SK-MEL-5 (cell line): ENCODE results near the gene UNC119. TPM values are rescaled to one million over a fixed set of nuclear protein-coding genes. Genes with fewer than 3 reads are reported as not detected.

Experiments
- DNase-seq: peaks from one replicate; pipeline ENCODE4 v3.0.0-alpha.2; 2016; ENCODE audit warnings: low read depth, low spot score
- in situ Hi-C: cut with HindIII; loops from 2 replicates; pipeline ENCODE4 v1.10.0; 2016; ENCODE audit warnings: low sequenced_read_pairs, high pct_unique_total_duplicates, low pct_unique_long_range_greater_than_20kb
- total RNA-seq: library from RNA; depleted of rRNA; stranded (reverse); fragments of >200 nt; shearing (Covaris generic); gene quantifications from 2 replicates; pipeline ENCODE4 v1.2.3, GENCODE V29; 2014

Gene UNC119
- total RNA-seq, 1 experiment from 2014 or later = 45.0 TPM

DNA sequence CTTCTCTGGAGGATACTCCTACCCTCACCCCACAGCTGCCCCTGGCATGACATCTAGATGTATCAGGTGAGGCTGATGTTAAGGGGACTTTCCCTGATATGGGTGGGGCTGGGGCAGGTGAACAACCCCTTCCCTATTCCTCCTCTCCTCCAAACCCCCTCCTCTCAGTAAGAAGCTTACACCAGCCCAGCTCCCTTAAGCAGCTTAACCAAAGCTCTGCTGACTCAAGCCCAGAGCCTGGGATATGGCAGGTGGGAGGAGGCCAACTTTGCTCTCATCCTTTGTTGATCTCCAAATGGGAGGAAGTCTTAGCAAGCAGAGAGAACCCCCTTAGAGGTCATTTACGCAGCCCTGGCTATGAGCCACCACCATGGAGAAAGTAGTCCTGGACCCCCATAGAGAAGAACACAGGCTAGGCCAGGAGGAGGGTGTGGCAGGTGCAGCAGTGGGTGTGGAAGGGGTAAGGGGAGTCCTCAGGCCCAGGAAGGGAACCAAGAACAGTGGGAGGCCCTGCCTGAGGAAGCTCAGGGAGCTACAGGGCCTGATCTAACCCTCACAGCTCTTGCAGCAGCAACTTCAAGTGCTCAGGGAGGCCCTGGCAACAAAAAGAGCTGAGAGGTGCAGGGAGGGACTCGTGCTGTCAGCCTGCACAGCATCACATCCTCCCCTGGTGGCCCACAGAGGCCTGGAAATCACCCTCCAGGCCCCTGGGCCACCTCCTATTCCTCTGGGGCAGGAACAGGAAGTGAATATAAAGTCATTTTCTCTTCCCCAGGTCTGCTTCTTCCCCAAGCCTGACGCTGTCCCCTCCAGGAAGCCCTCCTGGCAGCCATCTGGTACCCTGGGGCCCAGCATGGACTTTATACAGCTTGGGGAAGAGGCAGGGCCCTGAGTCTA, 2.9 kb downstream of the UNC119 start:
- no peak for DNase-seq
- in situ Hi-C loops = no loop called here

DNA sequence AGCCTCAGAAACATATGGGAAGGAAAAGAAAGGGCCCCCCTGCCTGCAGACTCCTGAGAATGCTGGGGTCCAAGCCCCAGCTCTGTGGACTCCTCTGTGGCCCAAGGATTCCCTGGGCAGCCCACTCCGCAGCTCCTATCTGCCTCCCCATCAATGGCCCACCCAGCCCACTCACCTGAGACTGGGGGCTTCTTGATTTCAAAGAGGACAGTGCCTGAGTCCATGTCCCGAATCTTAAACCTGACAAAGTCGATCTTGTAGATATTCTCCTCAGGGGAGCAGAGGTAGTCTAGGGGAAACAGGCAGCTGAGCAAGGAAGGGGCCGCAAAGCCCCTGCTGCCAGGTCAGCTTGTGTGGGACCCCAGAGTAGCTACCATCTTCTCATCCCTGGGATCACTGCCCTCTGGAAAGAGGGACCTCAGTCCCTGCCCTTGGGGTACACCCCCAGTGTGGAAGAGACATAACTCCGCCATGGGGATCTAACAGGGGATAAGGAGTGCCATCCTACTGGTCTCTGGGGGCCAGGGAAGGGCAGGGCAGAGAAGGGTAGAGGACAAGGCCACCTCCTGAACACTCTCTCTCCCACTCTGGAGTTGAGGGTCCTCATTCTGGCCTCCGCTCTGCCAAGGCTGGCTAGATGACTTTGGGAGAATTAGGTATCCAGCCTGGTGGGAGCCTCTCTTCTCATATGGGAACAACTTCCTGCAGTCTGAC, 3.9 kb downstream of the UNC119 start:
- in situ Hi-C loops = no loop called here
- DNase-seq = no peak

DNA sequence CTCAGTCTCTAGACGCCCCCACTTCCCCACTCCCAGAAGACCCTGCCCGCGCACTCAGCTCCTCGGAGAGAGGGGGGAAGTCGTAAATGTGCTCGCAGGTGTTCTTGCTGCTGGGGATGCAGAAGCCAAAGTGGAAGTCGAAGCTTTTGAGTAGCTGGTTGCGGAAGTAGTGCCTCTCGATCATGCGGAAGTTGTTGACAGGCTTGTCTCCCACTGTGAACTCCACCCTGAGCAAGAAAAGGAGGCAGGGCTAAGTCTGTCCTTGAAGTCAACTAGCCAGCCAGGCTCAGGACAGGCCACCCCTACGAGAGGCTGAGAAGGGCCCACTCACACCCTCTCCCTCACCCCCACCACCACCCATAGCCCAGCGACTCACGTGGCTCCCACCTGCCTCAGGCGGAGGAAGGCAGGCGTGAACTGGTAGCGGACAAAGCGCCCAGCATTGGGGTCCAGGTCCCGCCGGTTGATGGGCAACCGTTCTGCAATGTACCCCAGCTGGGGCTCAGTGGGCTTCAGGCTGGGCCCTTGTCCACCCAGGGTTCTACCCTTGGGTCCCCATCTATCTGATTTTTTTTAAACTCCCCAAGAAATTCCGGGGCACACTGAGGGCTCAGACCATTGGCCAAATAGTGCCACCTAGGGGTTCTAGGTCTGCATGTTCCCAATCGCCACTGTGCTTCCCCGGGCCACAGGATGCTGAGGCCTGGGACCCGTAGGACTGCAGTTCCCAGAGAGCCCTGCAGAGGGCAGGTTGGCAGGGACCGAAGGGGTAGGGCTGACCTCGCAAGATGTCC, 4.6 kb downstream of the UNC119 start:
- peak; percentile 86 for DNase-seq
- in situ Hi-C loops = no loop called here

DNA sequence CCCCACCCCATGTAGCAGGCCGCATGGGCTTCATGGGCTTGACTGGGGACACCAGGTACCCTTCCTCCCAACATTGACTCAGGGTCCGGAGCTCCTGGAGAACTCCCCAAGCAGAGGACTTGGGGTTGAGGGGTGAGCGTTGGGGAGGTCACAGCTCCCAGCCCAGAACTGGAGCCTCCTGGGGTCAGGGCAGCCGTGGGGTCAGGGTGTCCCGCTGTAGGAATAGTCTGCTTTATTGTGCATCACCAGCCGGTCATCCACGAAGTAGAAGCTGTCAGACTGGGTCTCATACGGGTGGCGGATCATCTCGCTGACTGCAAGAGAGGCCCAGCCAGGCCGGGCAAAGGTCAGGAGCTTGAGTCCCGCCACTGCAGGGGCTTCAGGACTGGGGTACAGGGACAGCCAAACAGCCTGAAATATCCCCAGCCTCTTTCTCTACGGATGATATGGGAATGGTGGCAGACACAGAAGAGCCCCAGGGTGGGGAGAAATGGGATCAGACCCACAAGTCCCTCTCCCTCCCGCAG, 5.3 kb downstream of the UNC119 start:
- no peak for DNase-seq
- in situ Hi-C loops = no loop called here

DNA sequence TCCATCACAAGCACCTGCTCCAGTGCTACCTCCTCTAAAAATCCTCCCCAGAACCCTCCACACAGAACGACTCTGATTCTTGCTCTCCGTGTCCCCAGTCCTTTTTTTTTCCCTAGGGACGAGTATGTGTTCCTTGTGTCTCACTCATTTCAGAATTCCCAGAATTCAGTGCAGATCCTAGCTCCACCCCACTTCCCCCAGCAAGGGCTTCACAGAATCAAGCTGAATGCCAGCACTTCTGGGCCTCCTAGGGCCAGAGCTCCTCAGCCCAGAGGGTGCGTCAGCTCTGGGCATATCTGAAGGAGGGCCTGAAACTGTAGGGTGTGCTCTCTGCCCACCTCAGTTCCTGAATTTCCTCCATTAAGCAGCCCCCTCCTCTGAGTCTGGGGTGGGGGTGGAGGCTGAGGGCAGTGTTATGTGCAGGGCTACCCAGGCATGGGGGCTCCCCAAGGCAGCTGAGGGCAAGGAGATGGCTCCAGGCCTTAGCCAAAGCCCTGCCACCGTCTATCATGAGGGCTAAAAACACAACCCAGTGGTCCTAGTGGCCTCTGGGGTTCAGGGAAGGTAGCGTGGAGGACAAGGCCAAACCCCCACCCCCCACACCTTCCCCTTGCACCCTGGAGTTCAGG, 6.5 kb downstream of the UNC119 start:
- in situ Hi-C loops = no loop called here
- DNase-seq = peak; percentile 21

DNA sequence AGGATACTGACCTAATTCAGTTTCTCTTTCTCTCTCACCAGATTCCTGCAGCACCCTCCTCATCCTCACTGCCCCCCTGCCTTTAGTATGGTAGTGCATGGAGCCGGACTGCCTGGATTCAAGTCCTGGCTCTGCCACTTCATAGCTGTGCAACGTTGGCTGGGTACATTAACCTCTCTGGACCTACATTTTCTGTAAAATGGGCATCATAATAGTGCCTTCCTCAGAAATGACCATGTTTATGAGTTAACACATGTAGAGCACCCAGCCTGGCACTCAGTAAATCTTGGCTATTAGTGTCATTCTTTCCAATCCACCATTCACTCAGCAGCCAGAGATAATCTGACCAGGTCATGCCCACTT, 7.3 kb downstream of the UNC119 start:
- in situ Hi-C loops = no loop called here
- DNase-seq = no peak

DNA sequence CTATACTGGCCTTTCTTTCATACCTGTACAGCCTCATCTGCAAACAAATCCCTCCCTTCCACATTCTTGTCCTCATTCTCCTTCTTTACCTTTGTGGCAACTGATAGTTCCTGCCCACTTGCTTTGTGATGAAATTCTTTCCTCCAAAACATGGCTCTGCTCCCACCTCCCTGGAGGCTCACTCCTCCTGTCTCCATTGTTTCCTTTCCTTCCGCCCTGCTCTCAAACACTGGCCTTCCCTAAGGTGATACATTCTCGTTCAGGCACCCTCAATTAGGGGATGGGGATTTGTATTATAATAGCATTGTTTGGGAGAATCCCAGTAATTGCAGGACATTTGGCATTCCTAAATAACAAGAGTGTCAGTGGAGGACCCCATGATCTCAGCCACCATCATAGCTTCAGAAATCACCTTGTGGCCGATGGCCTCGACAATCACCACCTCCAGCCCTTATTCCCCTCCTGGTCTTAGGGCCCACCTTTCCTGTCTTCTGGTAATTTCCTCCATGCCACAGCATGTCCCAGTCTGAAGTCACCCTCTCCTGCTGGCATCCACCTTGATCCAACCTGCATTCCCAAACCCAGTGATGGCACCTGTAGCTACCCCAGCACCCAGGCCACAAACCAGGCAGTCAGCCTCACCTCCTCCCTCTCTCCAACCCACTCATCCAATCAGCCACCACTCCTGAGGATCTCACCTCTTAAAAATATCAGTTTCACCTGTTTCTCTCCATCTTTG, 7.9 kb downstream of the UNC119 start:
- in situ Hi-C loops = no loop called here
- DNase-seq = no peak

DNA sequence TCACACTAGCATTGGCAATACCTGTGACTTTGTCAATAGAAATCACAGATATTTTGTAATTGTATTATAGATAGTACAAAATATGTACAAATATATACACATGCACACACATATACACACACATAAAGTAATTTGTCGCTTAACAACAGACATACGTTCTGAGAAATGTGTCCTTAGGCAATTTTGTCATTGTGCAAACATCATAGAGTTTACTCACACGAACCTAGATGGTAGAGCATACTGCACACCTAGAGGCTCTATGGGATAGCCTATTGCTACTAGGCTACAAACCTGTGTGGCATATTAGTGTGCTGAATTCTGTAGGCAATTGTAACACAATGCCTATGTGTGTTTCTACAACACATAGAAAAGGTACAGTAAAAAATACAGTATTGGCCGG, 11.0 kb downstream of the UNC119 start:
- no peak for DNase-seq
- in situ Hi-C loops = no loop called here

DNA sequence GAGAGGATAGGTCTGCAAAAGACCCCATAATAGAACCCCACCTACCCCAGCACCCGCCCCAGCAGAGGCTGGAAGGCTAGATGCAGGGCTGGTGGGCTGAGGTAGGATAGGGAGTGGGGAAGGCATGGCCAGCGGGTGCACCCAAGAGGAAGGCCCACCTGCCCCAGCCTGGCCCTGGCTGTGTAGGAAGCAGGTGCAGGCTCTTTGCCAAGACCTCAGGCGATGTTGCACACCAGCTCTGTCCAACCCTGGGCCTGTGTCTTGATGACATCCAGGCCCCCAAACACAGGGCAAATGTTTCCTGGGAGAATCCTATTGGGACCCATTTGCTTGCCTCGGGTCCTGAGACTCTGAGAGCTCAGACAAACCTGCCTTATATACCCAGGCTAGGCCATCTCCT, 12.2 kb downstream of the UNC119 start:
- in situ Hi-C loops = no loop called here
- no peak for DNase-seq

DNA sequence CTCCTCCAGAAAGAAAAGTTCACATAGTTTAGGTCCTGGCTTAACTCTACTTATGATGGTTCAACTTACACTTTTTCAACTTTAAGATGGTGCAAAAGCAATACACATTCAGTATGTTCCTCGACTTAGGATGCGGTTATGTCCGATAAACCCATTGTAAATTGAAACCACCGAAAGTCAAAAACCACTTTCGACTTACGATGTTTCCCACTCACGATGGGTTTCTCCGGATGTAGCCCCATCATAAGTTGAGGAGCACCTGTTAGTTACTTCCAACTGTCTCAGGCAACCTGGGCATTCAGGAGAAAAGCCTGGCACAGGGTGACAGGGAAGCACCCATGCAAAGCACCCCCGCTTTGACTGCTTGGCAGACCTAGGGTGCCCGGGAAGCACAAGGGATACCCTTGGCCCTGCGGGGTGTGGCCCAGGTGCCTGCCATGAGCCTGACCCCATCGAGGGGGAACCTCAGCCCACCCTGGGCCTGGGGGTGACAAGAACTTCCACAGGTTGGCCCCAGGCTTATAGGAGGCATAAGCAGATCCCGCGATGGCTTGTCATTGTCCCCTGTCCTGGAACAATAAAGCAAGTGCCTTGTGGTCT, 14.0 kb downstream of the UNC119 start:
- in situ Hi-C loops = no loop called here
- no peak for DNase-seq

DNA sequence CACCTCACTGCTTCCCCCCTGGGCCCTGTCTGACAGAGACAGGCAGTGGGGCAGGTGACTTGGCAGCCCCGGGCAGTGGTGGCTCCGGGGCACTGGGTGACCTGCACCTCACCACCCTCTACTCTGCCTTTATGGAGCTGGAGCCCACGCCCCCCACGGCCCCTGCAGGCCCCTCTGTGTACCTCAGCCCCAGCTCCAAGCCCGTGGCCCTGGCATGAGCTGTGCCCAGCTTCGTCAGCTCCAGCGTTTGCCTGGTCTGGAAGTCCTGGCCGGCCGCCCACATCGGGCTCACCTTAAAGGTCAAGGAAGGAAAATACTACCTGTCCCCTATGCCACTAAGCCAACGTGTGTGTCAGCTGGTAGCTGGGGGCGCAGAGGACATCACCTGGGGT, 15.2 kb downstream of the UNC119 start:
- in situ Hi-C loops = no loop called here
- no peak for DNase-seq

DNA sequence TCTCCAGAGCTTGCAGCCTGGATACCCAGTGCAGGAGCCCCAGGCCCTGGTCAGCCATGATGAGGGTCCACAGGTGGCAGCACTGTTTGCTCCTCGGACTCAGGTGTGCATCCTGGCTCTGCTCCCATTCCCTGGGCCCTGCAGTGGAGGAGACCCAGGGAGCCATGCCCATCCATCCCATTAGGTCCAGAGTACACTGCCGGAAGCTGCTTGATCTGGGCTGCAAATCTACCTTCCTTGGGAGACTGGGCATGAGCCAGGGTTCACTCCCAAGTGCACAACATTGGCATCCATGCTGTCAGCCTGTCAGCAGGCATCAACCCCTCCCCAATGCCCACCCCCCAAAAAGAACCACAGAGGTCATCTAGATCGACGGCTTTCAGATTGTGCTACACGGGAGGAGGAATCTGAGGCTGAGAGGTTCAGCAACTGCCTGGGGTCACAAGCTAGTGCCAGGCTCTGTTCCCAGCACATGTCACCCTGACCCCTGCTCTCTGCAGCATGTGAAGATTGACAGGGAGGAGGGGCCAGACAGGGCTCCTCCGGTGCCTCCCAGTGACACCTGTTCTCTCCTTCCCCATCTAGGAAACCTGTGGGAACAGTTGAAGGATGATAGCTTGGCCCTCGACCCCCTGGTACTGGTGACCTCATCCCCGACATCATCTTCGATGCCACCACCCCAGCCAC, 15.7 kb downstream of the UNC119 start:
- in situ Hi-C loops = no loop called here
- no peak for DNase-seq

DNA sequence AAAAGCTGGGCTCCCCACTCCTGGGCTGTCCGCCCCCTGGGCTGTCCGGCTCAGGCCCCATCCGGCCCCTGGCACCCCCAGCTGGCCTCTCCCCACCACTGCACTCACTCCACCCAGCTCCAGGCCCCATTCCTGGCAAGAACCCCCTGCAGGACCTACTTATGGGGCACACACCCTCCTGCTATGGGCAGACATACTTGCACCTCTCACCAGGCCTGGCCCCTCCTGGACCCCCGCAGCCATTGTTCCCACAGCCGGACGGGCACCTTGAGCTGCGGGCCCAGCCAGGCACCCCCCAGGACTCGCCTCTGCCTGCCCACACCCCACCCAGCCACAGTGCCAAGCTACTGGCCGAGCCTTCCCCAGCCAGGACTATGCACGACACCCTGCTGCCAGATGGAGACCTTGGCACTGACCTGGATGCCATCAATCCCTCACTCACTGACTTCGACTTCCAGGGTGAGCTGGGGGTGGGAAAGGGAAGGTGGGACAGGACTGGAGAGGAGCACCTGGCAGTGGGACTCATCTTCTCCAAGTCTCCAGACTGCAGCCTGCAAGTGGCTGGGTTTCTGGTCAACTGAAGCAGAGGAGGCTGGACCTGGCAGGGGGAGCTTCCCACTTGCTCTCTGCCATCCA, 17.6 kb downstream of the UNC119 start:
- in situ Hi-C loops = no loop called here
- no peak for DNase-seq

DNA sequence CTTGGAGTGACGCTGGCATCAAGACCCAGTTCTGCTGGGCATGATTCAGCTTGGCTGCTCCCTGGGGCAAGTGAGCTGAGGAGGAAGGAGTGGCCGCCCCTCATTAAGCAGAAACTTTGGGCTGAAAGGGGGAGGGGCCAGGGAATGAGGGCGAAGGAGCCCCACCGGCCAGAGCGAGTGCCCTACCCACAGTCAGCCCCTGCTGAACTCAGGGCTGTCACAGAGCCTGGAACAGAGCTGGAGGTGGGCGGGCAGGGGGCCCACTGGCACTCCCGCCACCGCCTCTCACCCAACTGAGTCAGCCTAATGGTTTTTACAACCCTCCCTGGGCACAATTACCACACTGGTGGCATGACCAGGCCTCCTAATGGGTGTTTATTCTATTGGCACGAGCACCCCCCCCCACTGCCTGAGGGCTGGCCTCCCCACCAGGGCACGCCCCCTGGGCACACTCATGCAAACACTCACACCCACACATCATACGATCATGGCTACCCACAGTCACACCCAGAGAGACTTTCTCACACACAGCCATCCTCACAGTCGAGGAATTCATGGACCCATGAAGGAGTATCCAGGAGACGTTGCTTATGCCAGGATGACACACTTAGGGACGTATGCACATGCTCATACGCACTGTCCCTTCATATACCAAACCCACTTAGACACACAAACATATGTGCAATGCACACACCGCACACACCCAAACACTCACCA, 19.2 kb downstream of the UNC119 start:
- DNase-seq = no peak
- in situ Hi-C loops = no loop called here
